ENCODE data around the gene CAPN2.

DNA sequence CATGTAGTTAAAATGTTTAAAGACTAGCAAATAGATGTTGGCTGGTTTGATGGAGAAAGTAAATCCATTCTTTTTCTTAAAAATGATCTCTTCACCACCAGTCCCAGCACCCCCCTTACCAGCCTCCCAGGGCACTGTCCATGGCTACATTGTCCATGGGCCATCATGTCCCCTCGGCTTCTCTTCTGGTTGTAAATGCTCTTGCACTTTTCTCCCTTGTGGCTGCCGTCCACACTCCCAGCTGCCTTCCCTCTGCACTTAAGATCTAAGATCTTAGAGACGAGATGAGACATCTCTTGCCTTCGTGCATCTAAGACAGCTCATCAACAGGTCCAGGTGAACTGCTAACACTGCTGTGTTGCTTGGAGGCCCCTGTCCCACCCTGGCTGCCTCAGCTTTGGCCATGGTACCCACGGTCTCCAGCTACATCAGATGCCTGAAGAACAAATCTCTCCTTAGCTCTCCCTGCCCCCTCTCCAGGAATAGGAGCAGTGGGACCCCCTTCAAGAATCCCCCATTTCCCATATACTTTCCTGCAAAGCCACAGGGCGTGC lies 11.1 kb downstream of the CAPN2 start:
- TF ChIP-seq, protein P1, sequence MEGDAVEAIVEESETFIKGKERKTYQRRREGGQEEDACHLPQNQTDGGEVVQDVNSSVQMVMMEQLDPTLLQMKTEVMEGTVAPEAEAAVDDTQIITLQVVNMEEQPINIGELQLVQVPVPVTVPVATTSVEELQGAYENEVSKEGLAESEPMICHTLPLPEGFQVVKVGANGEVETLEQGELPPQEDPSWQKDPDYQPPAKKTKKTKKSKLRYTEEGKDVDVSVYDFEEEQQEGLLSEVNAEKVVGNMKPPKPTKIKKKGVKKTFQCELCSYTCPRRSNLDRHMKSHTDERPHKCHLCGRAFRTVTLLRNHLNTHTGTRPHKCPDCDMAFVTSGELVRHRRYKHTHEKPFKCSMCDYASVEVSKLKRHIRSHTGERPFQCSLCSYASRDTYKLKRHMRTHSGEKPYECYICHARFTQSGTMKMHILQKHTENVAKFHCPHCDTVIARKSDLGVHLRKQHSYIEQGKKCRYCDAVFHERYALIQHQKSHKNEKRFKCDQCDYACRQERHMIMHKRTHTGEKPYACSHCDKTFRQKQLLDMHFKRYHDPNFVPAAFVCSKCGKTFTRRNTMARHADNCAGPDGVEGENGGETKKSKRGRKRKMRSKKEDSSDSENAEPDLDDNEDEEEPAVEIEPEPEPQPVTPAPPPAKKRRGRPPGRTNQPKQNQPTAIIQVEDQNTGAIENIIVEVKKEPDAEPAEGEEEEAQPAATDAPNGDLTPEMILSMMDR (IDR thresholded peaks at IDR 0.05), result no peak
- no peak for TF ChIP-seq POLR2A (IDR thresholded peaks at IDR 0.05)

Data from Peyer's patch (tissue), 4 donors.